Measurements from ENCODE around the gene TMEM135.
"Not testable (repeated sequence)": the region's sequence is repeated elsewhere in the genome, so short reads cannot be mapped to it uniquely, and the experiment has no call there.

Gene TMEM135

DNA sequence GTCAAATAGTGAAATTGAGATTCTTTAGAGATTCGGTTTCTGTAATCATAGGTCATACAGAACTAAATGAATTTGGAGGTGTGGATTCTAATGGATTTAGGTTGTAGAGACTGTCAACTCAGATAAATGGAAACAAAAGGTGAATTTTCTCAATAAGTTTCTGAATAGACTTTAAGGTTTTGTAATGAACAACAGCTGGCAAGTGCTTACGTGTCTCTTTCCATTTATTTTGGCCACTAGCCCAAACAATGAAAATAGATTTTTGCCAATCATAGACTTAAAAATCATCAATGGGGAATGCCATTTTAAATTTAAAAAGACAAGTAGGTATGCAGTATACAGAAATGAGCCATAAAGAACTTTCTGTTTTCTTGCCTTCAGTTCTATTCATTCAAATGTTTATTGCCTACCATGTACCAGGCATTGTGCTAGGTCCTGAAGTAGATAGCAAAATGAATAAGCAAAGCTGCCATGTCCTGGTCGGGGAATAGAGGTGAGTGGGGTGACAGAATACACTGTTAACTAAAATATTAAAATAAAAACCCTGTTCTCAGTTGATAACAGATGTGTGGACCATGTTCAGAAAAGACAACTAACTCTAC lies 16.9 kb upstream of the TMEM135 start:
- no peak for DNase-seq (ENCODE audit: low read depth in 3 of 3)

DNA sequence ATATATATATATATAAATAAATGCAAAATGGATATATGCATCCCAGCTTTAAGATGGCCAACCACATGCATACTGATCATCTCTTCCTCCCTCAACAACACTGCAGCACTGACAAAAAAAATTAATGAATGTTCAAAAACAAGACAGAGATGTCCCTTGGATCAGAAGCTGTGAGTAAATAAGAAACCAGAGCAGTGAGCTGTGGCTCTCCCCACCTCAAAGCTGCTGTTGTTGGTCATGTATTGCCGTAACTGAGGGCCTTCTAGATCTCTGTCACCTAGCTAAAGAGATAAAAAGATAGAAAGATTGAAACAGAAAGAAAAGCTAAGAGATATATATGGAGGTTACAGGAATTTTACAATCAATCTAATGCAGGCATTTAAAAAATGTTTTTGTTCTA lies 15.5 kb upstream of the TMEM135 start:
- DNase-seq (ENCODE audit: low read depth in 3 of 3) = no peak

DNA sequence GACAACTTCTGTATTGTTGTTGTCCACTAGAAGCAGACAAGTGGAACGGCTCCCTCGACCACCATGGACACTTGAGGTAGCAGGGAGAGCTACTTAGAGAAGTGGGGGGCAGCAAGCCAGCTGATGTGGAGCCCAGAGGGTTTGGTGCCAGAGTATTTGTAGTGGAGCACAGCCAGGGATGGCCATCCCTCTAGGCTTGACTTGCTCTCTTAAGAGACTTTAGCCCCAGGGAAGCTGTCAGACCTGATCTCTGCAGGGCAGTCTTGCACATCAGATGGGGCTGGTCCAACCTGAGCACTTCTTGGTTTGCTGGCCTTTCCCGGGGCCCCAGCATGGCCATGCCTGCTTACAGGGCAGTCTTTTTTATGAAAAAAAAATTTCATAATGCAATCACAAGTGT lies 15.0 kb upstream of the TMEM135 start:
- DNase-seq (ENCODE audit: low read depth in 3 of 3) = no peak

DNA sequence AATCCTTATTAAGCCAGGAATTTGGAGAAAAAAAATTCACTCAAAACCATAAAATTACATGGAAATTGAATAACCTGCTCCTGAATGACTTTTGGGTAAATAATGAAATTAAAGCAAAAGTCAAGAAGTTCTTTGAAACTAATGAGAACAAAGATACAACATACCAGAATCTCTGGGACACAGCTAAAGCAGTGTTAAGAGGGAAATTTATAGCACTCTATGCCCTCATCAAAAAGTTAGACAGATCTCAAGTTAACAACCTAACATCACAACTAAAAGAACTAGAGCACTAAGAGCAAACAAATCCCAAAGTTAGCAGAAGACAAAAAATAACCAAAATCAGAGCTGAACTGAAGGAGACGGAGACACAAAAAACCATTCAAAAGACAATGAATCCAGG lies 11.3 kb upstream of the TMEM135 start:
- not testable (repeated sequence) for DNase-seq (ENCODE audit: low read depth in 3 of 3)

DNA sequence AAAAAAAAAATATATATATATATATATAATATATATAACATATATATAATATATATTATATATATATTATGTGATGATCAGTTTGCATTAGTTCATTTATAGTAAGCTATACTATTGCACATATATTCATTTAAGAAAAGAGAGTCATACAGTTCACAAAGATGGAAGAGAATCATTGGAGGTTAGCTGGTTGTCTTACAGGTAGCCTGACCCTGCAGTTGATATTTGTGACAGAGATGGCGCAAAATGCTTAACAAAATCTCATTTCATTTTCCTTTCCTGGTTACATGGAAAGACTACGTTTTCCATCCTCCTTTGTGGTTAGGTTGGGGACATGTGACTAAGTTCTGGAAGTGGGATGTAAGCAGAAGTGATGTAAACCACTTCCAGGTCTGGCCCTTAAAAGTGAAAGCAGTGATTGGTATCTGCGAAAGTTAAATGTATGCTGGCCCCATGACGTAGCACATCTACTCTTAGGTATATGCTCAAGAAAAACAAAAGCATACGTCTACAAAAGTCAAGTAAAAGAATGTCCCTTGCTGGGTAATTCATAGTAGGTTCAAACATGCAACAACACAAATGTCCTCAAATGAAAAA lies 7.2 kb upstream of the TMEM135 start:
- DNase-seq (ENCODE audit: low read depth in 3 of 3) = no peak

DNA sequence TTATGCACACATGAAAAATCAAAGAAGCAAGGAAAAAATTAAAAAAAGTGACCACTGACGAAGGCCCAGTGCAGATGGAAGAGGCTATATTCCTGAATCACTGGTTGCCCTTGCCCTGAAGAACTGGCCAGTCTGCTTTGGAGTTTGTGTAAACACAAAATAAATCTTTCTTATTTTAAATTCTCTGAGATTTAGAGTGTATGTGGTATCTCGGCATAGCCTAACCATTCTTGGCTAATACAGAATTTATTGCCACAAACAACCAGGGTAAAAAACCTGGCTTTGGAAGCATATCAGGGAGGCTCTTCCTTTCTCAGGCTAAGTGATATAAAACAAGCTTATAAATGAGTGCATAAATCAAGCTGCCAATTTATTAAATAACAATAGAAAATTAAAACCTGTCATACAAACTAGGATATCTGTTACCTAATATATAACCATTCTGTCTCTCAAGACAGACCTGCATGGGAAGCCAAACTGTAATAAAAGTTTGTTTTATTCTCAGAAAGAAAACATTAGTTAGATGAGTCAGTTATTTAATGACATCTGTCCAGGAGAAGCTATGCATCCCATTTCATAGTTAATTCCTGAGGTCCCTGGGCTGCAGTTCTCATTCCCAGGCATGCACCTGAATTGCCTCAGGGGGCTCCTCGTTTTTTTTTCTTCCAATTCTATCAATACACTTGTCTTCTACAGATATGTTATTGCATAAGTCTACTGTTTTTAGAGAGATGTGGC lies 6.1 kb upstream of the TMEM135 start:
- no peak for DNase-seq (ENCODE audit: low read depth in 3 of 3)

DNA sequence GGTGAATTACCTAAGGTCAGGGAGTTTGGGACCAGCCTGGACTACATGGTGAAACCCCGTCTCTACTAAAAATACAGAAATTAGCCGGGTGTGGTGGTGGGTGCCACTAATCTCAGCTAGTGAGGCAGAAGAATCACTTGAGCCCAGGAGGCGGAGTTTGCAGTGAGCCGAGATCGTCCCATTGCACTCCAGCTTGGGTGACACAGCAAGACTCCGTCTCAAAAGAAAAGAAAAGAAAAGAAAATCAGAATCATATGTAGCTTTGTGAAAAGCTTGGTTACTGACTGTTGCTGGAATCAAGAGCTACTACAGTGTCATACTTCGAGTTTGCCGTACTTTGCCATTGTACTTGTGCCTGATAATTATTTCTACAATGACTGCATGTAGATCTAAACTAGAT lies 4.2 kb upstream of the TMEM135 start:
- no peak for DNase-seq (ENCODE audit: low read depth in 3 of 3)

DNA sequence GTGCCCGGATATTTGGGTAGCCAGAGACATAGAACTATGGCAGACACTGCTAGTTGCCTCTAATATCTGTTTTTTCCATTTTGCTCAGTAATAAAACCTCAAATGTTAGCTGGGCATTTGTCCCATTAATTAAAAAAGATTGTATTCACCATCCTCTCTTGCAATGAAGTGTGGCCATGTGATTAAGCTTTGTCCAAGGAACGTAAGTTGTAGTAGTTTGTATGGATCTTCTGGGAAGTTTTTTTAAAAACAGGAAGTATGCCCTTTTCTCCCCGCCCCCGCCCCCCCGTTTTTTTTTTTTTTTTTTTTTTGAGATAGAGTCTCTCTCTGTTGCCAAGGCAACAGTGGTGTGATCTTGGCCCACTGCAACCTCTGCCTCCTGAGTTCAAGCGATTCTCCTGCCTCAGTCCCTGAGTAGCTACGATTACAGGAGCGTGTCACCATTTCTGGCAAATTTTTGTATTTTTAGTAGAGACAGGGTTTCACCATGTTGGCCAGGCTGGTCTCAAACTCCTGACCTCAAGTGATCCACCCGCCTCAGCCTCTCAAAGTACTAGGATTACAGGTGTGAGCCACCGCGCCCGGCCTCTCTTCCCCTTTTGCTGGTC lies 1.7 kb upstream of the TMEM135 start:
- no peak for DNase-seq (ENCODE audit: low read depth in 3 of 3)

DNA sequence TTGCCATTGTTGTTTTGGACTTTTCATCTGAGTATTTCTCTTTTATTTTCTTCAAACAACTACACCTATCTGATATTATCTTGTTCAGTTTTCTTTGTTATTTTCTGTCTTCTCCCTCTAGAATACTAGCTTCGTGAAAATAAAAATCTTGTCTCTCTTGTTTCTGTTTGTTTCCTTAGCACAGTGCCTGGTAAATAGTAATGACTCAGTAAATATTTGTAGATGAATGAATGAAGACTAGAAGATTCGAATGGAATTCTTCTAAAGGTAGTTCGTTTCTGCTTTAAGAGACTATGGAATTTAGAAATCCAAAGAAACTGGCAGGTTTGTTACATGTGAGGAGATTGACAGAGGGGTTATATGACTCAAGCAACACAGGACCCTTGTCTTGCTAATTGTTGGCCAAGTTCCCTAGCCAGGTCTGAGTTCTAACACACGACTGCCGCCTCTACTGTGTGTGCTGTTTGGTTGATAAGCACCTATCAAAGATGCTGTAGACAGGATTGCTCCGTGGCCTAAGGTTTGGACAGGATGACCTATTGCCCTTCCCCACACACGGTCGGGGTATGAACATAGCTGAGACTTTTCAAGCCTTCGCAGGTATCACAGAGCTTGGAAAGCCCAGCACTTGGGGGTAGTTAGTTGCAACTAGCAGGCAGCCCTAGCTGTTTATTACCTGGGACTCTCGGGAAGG lies 831 bp upstream of the TMEM135 start:
- no peak for DNase-seq (ENCODE audit: low read depth in 3 of 3)

DNA sequence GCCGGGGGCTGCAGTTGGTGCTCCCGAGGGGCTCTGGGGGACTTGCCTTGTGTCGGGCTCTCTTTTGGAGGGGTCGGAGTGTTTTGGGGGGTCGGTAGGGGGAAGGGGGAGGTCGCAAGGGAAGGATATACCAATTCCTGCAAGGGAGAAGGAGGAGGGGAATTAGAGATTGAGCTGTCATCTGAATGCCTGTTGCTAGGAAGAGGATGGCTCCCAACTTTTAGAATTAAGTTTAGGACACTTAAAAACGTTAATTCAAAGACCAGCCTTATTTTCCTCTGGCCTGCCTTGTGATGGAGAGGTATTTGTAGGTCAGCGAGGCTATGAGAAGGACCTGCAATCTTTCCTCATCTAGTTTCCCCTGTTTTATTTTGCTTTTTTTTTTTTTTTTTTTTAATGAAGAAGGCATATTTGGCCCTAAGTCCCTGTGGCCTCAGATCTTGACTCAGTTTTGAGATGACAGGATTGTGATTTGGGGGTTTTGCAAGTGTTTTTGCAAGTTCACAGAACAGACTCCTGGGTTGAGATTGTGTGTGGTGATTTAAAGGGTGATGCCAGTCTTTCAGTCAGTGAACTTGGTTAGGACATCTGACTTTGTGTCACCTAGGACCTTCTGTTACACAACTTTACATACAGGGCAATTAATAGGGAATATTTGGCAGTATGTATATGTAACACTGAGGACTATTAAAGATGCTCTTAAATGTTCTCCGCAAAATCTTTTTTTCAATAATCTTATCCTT lies 672 bp downstream of the TMEM135 start:
- DNase-seq (ENCODE audit: low read depth in 3 of 3) = no peak

DNA sequence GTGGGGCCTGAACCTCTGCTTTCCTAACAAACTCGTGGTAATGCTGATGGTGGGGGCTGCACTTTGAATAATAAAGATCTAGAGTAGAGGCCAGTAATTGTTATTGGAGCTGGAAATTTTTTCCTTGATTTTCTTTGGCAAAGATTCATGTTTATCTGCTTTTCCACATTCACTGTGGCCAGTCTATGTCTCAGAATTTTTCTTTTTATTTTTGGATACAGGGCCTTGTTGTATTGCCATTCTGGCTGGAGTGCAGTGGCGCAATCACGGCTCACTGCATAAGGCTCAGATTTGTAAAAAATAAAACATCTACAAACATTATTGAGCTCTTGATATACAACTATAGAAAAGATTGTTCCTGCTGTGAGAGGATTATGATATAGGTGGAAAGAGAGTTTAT lies 1.6 kb downstream of the TMEM135 start:
- no peak for DNase-seq (ENCODE audit: low read depth in 3 of 3)

DNA sequence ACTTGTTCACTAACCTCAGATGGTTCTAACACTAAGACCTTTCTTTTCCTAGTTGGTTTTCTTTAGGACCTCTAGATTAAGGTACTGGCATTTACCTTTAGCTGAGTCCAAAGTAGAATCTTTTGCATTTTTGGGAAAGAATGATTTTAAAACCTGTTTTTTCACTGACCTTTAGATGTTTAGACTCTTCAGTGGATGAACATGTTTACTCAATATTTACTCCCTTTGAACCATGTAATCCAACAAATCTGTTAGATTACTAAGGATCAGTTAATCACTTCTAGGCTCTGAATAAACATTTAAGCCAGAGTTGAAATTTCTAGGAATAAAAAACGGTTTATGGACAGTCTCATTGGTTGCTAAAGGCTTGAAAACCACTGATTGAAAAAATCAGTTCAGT lies 6.2 kb downstream of the TMEM135 start:
- DNase-seq (ENCODE audit: low read depth in 3 of 3) = no peak

DNA sequence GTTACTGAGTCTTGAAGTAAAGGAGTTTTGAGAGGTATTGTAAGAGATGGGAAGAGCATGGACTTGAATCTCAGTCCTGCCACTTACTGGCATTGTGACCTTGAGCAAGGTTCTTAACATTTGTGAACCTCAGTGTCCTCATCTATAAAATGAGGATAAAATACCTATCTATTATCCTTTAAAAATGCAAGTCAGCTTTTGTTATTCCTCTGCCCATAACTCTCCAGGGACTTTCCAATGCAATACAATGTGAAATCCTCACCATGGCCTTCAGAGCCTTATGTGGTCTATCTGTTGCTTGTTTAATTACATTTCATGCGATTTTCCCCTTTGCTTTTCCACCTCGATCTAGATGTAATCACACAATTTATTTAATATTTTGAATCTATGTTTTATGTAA lies 9.1 kb downstream of the TMEM135 start:
- no peak for DNase-seq (ENCODE audit: low read depth in 3 of 3)

DNA sequence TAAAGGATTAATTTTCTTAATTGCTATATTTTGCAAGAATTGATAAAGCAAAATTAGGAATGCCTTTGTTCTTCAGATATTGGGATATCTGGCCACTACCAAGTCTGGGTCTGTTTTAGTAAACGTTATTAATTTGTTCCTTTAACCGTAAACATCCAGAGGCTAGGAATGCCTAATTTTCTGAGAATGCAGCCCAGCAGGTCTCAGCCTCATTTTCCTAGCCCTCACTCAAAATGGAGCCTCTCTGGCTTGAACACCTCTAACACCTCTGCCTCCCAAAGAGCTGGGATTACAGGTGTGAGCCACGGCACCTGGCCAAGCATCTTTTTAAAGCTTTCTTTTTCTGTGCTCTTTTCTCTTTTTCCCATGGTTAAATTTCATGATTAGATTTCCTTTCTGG lies 18.4 kb downstream of the TMEM135 start:
- DNase-seq (ENCODE audit: low read depth in 3 of 3) = no peak

DNA sequence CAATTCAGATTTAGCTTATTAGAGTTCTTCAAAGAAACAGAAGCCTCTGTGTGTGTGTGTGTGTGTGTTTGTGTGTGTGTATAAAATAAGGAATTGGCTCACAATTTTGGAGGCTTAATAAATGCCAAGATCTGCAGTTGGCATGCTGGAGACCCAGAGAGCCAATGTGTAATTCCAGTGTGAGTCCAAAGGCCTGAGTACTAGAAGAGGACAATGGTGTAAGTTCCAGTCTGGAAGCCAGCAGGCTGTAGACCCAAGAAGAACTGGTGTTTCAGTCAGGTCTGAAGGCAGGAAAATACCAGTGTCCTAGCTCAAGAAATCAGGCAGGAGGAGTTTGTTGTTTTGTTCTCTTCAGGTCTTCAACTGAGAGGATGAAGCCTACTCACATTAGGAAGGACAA lies 20.0 kb downstream of the TMEM135 start:
- DNase-seq (ENCODE audit: low read depth in 3 of 3) = no peak

DNA sequence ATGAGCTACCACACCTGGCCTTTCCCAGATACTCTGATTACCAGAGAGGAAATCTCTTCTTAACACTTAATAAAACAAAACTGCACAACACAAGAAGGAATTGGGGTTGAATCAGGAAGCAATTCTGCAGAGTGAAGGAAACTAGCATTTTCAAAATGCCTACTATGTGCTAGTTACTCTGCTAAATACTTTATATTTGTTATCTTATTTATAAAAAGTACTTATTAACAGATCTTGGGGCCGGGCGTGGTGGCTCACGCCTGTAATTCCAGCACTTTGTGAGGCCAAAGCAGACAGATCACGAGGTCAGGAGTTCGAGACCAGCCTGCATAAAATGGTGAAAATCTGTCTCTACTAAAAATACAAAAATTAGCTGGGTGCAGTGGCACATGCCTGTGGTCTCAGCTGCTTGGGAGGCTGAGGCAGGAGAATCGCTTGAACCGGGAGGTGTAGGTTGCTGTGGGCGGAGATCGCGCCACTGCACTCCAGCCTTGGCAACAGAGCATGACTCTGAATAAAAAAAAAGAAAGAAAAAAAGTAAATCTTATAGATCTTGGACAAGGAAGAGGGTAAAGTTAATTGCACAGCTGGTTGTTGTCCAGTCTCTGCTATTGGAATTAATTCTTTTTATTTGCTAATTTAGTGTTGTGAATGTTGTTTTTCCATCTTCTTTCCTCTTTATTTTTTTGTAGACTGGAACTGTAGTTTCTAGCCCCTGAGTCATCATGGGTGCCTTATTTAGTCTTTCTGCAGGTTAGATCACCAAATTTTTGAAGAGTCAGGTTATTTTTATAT lies 22.1 kb downstream of the TMEM135 start:
- no peak for DNase-seq (ENCODE audit: low read depth in 3 of 3)

DNA sequence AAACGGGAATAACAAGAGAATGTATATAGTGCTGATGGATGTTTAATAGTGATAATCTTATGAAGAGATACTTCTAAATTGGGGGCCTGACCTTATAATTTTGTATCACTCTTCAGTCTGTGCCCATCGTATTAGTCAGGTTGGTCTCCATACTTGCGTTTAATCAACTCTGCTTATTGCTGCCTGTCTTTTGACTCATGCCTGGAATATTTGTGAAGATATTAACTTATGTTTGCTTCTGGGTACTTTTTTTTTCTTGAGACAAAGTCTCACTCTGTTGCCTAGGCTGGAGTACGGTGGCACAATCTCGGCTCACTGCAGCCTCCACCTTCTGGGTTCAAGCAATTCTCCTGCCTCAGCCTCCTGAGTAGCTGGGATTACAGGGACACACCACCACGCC lies 24.0 kb downstream of the TMEM135 start:
- DNase-seq (ENCODE audit: low read depth in 3 of 3) = no peak

DNA sequence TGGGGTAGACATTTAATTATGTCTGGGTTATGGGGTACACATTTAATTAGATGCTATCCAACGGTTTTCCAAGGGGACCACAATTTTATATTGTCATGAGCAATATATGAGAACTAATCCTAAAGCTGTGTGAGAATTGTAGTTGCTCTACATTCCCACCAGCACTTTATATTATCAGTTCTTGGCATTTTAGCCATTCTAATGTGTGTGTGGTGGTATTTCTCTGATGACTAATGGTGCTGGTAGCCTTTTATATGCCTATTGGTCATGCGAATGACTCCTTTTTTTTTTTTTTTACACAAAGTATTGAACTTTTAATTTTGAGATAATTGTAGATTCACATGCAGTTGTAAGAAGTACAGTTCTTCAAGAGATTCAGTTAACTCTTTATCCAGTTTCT lies 26.2 kb downstream of the TMEM135 start:
- DNase-seq (ENCODE audit: low read depth in 3 of 3) = no peak

DNA sequence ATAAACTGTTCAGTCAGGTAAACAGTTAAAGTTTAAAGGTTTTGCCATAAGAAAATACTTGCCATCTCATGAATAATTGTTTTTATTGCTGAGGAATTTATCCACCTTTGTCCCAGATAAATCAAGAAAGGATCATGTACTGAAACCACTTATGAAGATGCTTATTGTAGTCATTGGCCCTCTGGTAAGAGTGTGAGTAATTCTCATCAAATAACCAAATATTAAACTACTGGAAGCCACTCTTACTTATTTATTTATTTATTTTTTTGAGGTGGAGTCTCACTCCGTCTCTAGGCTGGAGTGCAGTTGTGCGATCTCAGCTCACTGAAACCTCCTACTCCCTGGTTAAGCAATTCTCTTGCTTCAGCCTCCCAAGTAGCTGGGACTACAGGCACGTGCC lies 35.1 kb downstream of the TMEM135 start:
- DNase-seq (ENCODE audit: low read depth in 3 of 3) = no peak

DNA sequence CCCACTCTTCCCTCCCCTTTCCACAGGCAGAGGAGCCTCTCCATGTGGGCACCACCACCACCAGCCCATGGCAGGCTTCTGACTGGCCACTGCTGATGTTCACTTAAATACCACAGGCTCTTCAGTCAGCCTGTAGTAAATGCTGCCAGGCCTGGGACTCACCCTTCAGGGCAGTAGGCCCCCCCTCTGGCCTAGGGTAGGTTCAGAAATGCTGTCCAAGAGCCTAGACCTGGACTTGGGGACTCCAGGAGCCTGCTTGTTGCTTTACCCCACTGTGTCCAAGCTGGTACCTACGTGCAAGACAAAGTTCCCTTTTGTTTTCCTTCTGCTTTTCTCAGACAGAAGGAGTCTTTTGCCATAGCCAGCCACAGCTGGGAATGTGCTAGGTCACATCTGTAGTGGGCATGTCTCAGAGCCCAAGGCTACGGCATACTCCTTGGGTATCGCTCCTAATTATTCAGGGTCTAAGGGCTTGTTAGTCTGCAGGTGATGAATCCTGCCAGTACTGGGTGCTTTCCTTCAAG lies 38.6 kb downstream of the TMEM135 start:
- DNase-seq (ENCODE audit: low read depth in 3 of 3) = no peak

Data from stimulated activated CD4-positive, alpha-beta T cell treated with anti-CD3 and anti-CD28 coated beads, TNF-alpha, amount 100 ng/mL, for 24 hours (primary cell).